ENCODE results near the gene KCND3.

DNA sequence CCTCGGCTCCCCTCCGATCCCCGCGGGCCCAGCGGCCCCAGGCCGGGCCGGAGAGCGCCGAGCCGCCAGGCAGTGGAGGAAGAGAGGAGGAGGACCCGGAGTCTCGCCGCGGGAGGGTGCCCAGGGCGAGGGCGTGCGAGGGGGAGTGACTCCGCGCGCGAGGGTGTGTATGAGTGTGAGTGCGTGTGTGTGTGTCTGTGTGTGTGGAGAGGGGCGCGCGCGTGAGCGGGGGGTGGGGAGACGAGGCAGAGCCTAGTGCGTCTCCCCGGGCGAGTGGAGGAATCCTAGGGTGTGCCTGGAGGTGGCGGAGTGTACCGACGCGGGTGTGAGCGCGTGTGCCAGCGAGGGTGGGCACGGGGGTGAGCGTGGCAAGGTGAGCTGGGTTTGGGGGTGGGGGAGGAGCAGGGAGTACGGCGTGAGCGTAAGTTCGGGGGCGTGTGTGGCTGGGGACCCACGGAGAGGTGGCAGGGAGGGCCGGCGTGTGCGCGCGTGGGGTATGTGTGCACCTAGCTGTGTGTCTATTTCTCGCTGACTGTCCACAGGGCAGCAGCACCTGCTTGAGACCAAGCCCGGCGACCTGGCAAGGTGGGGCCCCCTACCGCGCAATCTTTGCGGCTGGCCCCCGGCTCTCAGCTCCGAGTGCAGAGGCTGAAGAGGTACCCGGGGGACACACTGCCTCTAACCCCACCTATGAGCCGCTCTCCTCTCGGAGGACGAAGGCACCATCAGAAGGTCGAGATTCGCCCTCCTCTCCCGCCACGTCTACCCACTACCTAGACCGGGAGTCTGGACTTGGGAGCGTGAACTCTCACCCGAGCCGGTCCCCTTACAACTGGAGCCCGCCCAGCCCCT, 784 bp upstream of the KCND3 start:
- TF ChIP-seq CTCF (IDR thresholded peaks at IDR 0.05; ENCODE audit: low read depth, low read length, missing input control) = no peak
- no peak for TF ChIP-seq SP1 (IDR thresholded peaks at IDR 0.05)
- TF ChIP-seq REST (IDR thresholded peaks at IDR 0.05) = no peak
- TF ChIP-seq RXRA (IDR thresholded peaks at IDR 0.05) = no peak
- TF ChIP-seq, protein P1, sequence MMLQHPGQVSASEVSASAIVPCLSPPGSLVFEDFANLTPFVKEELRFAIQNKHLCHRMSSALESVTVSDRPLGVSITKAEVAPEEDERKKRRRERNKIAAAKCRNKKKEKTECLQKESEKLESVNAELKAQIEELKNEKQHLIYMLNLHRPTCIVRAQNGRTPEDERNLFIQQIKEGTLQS (IDR thresholded peaks at IDR 0.05) = no peak
- no peak for TF ChIP-seq RAD21 (IDR thresholded peaks at IDR 0.05)
- TF ChIP-seq YY1 (IDR thresholded peaks at IDR 0.05) = no peak
